WTC11 (cell line): Measurements from ENCODE around the gene SLCO4A1.

Experiments
- ATF1 ChIP-seq: sonication (generic); formaldehyde crosslinking; IDR thresholded peaks from 2 replicates; pipeline ENCODE4 v1.8.1; 2023; ENCODE audit warnings: mild to moderate bottlenecking, moderate library complexity, missing genetic modification reagents
- CTCF ChIP-seq: fragments of 200-600 bp; IDR thresholded peaks from 2 replicates; pipeline ENCODE4 v1.8.0; 2022; ENCODE audit warnings: antibody characterized with exemption
- E2F5 ChIP-seq: sonication (generic); formaldehyde crosslinking; IDR thresholded peaks from 2 replicates; pipeline ENCODE4 v1.8.1; 2022; ENCODE audit warnings: mild to moderate bottlenecking, moderate library complexity, missing genetic modification reagents
- FOXJ3 ChIP-seq: sonication (generic); formaldehyde crosslinking; IDR thresholded peaks from 2 replicates; pipeline ENCODE4 v1.9.0; 2021; ENCODE audit warnings: missing genetic modification reagents, mild to moderate bottlenecking, borderline replicate concordance
- FOXP1 ChIP-seq: sonication (generic); formaldehyde crosslinking; IDR thresholded peaks from 2 replicates; pipeline ENCODE4 v1.8.0; 2022; ENCODE audit warnings: missing genetic modification reagents, mild to moderate bottlenecking, moderate library complexity, borderline replicate concordance
- MAX ChIP-seq: sonication (generic); formaldehyde crosslinking; IDR thresholded peaks from 2 replicates; pipeline ENCODE4 v1.8.0; 2022; ENCODE audit warnings: mild to moderate bottlenecking, missing genetic modification reagents
- PRRX2 ChIP-seq: fragments of 250-450 bp; sonication (Bioruptor Pico); IDR thresholded peaks from 2 replicates; pipeline ENCODE4 v1.8.0; 2021; ENCODE audit warnings: mild to moderate bottlenecking
- RELA ChIP-seq: sonication (generic); formaldehyde crosslinking; IDR thresholded peaks from 2 replicates; pipeline ENCODE4 v1.8.1; 2022; ENCODE audit warnings: missing genetic modification reagents, mild to moderate bottlenecking, borderline replicate concordance
- TCF7 ChIP-seq: sonication (generic); formaldehyde crosslinking; IDR thresholded peaks from 2 replicates; pipeline ENCODE4 v1.8.0; 2022; ENCODE audit warnings: mild to moderate bottlenecking, low read depth, missing genetic modification reagents, moderate library complexity
- USF2 ChIP-seq: sonication (generic); formaldehyde crosslinking; IDR thresholded peaks from 2 replicates; pipeline ENCODE4 v1.8.1; 2023; ENCODE audit warnings: mild to moderate bottlenecking, missing genetic modification reagents, moderate library complexity
- ZNF232 ChIP-seq: sonication (generic); formaldehyde crosslinking; IDR thresholded peaks from 2 replicates; pipeline ENCODE4 v1.8.0; 2022; ENCODE audit warnings: mild to moderate bottlenecking, missing genetic modification reagents

GRCh38 chr20:62692176-62692575, 49.9 kb downstream of the SLCO4A1 start:
- TF ChIP-seq FOXJ3 (CRISPR knock-in tag), result no peak
- no peak for TF ChIP-seq FOXP1
- TF ChIP-seq MAX (CRISPR knock-in tag), result no peak
- no peak for TF ChIP-seq ZNF232 (CRISPR knock-in tag)
- no peak for TF ChIP-seq PRRX2
- no peak for TF ChIP-seq CTCF
- TF ChIP-seq TCF7 (CRISPR knock-in tag), result no peak
- TF ChIP-seq RELA (CRISPR knock-in tag), result no peak
- TF ChIP-seq E2F5 (CRISPR knock-in tag), result no peak
- TF ChIP-seq USF2 (CRISPR knock-in tag), result no peak
- no peak for TF ChIP-seq ATF1 (CRISPR knock-in tag)
